GM18526 (cell line): ENCODE results near the gene DMRTA2.

Experiments
- POLR2A ChIP-seq: IDR thresholded peaks from 3 replicates; pipeline ENCODE4 v1.6.1; 2011; ENCODE audit not compliant: insufficient read length; ENCODE audit errors: extremely low read depth

The DMRTA2 gene

DNA sequence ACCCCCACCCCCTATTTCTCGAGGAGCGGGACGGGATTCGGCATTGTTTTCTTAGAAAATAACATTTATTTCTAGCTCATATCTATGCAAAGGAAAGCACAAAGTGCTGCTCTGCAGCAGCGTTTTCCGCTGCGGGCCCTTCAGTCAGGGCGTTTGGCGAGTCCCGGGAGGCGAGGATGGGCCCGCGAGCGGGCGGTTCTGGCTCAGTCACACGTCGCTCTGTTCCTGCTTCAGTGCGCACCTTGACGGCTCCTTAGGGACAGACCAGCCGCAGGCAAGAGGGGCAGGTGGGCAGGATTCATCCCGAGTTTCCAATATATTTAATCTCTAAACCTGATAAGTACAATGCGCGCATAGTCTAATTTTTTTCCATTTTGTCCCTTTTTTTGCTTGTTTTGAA is 5.7 kb downstream of the DMRTA2 start:
- no peak for TF ChIP-seq POLR2A

DNA sequence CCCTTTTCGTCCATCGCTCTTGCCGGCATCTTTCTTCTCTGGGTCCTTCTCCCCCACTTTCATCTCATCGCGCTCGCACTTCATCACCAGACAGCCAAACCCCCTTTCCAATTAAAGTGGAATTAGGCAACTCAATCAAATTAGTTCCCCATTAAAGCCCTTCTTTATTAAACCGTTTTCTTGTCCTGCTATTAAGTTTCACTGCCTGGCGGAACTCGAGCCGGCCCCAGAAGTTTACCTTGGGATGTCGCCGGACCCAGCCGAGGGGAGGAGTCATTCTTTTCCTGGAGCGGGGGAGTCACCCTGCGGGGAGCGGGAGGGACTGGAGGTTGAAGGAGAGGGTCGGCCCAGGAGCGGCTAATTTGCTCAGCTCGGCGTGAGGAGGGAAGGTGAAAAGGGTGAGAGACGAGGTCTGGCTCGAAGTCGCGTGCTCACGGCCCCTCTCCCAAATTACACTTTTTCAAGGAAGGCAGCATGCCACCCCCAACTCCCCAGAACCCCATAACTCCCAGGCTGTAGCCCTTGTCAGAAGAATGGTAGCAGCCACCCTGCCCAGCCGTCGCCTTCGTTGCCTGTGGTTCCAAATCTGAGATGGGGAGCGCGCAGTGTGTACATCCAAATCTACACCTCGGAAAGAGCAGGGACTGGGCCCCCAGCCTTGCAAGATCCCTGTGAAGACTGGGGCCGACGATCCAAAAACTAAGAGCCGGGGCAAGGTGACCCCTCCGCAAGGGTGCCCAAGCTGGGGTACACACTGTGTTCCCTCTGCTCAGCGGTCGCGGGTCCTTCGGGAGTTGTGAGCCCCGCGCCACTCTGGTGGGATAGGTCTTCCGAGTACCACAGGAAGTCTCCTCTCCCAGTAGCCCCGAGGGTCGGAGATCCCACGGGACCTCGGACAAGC is 6.4 kb downstream of the DMRTA2 start:
- TF ChIP-seq POLR2A: no peak

DNA sequence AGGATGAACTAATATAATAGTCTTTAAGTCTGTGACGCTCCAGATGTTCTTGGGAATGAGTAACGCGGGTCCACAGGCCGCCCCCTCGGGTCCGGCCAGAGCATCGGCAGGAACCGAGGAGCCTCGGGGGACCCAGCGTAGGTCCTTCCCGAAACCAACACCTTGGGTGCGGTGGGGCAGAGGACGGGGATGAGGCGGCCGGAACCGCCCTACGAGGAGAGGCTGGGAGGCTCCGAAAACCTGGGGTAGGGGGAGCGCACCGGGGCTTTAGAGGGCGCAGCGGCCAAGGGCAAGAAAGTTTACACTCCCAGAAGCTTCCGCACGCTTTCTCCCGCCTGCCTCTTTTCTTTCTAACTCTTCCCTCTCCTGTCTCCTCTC is 7.1 kb downstream of the DMRTA2 start:
- no peak for TF ChIP-seq POLR2A

DNA sequence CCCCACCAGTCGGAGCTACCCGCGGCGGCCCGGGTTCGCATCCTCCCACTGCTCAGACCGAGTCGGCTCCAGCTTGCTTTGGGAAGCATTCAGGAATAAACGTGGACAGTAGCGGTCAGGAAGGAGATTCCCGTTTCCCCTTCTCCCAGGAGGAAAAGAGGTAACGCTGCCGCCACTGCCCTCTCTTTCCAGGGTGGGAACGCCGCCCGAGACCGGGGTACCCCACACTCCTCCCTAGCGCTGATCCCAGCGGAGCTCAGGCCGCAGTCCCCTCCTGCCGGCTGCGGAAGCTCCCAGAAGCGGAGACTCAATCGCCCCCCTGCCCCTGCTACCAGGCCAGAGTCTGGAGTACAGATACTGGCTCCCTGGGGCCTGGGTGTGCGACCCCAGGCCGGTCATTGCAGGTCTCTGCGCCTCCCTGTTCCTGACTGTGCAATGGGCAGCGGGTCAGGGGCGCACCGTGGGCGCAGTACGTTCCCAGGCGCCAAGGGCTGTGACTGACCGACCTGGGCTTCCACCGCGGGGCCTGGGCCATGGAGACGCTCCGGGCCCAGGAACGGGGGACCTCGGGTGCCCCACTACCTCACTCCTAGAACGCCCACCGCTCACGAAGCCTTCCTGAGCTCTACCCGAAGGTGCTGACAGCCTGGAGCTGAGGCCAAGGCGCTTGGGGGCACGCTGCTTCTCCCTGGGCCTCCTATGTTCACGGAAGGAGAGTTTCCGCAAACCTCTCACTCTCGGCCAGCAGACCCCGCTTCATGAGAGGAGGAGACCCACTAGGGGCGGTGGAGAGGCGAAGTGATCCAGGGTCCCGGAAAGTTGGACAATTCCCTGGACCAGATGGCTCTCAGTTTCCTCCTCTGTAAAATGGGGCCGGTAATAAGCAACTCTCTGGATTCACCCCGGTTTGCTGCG is 7.8 kb downstream of the DMRTA2 start:
- TF ChIP-seq POLR2A: no peak

DNA sequence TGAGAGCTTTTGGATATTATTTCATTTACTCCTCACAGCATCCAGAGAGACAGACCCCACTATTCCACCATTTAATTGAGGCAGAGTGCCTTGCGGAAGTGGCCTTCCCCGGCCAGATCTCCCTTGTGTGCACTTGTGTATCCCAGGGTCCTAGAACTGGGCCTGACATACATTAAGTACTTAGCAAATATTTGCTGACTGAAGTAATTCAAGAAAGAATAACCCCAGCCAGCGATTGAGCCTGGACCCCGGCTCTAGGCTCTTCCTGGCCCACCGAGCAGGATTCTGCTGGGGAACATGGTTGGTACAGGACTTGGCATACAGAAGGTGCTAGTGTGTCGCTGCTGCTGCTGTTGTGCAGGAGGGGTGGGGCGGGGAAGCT is 8.4 kb downstream of the DMRTA2 start:
- no peak for TF ChIP-seq POLR2A

DNA sequence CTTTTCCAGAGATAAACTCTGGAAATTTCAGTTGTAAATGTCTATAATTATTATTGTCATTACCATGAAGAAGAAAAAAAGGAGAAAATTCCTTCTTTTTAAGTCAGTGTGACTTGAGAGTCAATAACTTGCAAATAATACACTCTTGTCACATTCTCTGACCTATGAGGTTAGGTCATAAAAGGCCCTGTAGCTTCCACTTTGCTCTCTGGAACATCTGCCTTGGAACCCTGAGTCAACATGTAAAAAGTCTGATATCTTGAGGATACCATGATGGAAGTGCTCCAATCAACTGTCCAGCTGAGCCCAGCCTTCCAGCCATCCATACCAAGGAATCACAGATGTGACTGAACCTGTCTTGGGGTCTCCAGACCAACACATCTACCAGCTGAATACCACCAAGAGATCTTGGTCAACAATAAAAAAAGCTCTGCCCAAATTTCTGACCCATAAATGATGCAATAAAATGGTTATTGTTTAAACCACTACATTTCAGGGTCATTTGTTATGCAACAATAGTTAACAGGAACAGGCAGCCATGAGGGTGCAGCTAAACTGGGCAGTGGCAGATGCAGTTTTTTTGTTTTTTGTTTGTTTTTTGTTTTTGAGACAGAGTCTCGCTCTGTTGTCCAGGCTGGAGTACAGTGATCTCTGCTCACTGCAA is 10.3 kb downstream of the DMRTA2 start:
- TF ChIP-seq POLR2A: no peak

DNA sequence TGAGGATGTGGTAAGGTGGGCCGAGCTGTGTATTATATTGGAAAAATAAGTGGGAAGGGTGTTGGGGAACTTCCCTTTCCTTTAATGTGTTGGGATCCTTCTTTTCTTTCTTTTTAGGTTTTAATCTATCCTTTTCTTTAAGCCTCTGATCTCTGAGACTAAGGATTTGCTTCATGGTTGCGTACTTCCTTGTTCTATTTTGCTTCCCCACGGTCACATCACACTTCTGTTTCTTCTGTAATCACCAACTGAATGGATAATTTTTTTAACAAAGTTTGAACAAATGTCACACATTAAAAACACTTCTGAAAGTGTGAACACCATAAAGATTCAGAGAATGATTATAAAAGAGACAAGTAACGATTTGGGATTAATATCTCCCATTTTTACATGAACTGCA is 17.4 kb downstream of the DMRTA2 start:
- TF ChIP-seq POLR2A: no peak

DNA sequence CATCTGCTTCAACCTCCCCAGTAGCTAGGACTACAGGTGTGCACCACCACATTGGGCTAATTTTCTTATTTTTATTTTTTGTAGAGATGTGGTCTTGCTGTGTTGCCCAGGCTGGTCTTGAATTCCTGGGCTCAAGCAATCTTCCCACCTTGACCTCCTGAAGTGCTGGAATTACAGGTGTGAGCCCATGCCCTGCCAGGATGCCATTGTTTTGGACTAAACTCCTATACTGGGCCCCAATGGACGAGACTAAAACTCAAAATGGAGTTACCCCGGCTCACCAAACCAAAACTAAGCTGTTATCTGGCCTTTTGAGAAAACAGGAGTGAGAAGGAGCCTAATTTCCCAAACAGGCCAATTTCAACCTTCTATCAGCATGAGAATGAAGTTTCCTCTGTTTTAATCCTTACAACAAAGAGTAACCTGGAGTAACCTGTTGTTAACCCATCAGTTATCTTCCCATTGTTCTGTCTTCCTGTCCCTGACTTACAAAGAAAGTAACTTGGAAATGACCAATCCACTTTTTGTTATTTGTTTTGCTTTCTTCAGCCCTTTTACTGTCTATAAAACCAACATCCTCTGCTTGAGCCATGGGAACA is 29.6 kb downstream of the DMRTA2 start:
- no peak for TF ChIP-seq POLR2A

DNA sequence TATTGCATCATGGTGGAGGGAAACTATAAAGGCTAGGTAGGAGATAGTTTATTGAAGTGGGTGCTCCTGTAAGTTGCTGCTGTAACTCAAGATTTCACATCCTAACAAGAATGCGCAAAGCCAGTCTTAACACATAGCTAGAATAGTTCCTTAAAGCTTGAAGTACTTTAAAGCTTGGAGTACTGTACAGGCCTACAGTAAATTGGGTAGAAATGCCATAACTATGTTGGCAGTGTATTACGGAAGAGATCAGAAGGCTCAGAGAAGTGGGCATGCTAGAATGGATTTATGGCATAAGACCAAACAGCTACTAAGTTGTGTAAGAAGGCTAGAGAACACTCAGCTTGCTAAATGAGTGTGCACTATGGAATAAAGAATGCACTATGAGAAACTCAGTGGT is 44.5 kb downstream of the DMRTA2 start:
- no peak for TF ChIP-seq POLR2A

DNA sequence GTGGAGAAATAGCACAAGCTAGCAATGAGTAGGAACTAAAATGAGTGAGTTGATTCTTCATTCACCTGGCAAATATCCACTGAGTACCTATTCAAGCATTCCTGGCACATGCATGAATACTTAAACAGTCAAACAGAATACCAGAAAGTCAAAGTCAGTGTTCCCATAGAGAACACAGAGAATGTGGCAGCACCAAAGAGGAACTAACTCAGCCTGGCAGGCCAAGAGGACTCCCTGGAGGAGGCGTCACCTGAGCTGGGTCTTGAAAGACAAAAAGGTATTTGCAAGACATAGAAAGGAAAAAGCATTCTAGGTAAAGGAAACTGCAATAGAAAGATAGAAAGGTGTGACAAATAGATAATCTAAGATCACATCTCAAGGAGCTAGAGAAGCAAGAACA is 49.7 kb downstream of the DMRTA2 start:
- no peak for TF ChIP-seq POLR2A

DNA sequence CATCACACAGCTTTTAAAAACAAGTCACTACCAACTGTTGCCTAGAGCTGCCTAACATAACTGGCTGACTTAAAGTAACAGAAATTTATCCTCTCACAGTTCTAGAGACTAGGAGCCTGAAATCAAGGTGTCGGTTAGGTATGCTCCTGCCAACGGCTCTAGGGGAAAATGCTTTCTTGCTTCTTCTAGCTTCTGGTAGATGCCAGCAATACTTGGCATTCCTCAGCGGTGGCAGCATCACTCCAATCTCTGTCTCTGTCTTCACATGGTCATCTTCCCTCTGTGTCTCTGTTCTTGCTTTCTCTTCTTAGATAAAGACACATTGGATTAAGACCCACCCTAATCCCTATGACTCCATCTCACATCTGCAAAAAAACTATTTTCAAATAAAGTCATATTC is 51.5 kb downstream of the DMRTA2 start:
- no peak for TF ChIP-seq POLR2A

DNA sequence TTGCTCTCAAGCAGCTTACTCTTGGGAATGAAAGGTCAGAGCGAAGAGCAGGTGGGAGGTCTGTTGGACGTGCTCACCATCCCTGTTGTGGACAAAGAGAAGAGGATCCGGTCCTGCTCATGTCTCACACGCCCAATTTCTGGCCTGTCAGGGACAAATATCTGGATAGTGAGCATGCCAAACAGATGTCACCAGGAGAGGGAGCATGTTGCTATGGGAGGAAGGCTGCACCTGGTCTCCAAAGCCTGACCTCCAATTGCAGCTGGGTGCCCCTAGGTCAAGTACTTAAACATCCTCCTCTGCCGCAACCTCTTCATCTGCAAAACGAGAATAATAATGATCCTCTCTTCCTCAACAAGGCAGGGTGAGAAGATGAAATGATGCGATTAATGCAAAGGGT is 53.4 kb downstream of the DMRTA2 start:
- no peak for TF ChIP-seq POLR2A

DNA sequence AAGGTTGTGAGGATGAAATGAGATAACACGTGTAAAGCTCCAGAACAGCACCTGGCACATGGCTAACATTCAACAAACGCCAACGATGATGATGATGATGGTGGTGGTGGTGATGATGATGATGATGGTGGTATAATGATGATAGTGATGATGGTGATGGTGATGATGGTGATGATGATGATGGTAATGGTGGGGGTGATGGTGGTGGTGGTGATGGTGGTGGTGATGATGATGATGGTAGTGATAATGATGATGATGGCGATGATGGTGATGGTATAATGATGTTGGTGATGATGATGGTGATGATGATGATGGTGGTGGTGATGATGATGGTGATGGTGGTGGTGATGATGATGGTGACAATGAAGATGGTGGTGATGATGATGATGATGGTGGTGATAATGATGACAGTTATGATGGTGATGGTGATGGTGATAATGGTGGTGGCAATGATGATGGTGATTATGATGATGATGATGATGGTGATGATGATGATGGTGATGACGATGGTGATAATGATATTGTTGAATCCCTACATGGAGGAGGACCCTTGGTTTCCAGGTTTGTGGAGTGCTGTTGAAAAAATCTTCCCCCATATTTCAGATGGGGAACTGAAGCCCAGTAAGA is 54.1 kb downstream of the DMRTA2 start:
- TF ChIP-seq POLR2A: no peak

DNA sequence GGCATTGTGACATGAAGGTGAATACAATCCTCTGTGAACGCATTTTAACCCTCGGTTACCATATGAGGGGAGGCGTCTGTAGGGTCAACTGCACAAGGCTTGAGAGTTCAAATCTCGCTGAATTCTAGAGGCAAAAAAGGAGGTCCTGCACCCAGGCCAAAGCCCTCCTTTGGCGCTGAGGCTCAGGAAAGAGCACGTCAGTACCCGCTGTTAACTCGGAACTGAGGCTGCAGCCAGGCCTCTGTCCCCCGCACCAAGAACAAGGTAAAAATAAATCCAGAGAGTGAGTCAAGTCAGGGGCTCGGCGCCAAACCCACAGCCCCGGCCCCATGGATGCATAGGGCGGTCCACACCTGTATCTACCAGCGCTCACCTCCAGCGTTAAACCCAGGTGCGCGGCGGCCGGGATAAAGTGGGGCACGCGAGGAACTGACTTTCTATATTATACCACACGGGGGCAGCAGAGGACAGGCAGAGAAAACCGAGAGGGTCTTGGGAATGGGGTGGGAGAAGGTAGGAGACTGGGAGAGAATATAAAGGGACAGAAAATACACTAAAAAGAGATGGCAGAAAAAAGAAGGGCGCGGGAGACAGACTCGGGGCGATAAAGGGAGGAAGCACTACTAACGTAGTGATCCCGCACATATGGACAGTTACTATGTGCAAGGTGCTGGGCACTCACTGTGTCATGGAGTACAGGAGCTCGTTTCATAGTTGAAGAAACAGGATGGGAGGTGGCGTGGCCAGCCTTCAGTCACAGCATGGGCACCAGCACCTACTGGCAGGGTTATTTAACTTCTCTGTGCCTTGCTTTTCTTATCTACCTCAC is 54.9 kb downstream of the DMRTA2 start:
- no peak for TF ChIP-seq POLR2A
